ENCODE data around the gene AKIRIN2.

Gene AKIRIN2

GRCh38 chr6:87669051-87669450 lies 33.0 kb downstream of the AKIRIN2 start:
- no peak for TF ChIP-seq EZH2 (optimal IDR thresholded peaks at IDR 0.05; ENCODE audit: low read depth, low read length)
- TF ChIP-seq EZH2phosphoT487 (IDR thresholded peaks at IDR 0.05; ENCODE audit: low read length) = no peak
- TF ChIP-seq CTCF (IDR thresholded peaks at IDR 0.05; ENCODE audit: low read length) = no peak
- Histone ChIP-seq H2AFZ (ENCODE audit: low read length) (no peak overlapping the region), H3K4me2 (ENCODE audit: low read depth, low read length) (no peak overlapping the region), H3F3A (ENCODE audit: insufficient read depth, low read length) (no peaks in the 10 kb centered on the region), H3K9me2 (replicated peaks; ENCODE audit: insufficient read depth, low read length) (no peaks in the 10 kb centered on the region), H4K20me1 (ENCODE audit: insufficient read depth, low read length) (no peaks in the 10 kb centered on the region), H3K36me3 (replicated peaks; ENCODE audit: insufficient read depth, low read length) (peaks cover 3% of the 10 kb centered on the region), H3K9ac (ENCODE audit: low read length) (no peak overlapping the region), H3K9me3 (replicated peaks; ENCODE audit: insufficient read depth, low read length) (no peaks in the 10 kb centered on the region), H3K27me3 (replicated peaks; ENCODE audit: insufficient read depth, low read length) (no peaks in the 10 kb centered on the region), H3K4me1 (ENCODE audit: low read length) (peaks cover 11% of the 10 kb centered on the region; the same call in 1 of the 2 replicates), H3K79me2 (ENCODE audit: low read length) (no peaks in the 10 kb centered on the region), H3K4me3 (ENCODE audit: low read length) (no peak overlapping the region), H3K27ac (ENCODE audit: low read length) (peak overlapping the region; percentile 9; the same call in 1 of the 2 replicates)
- DNase-seq = peak; percentile 63

- H3K27me3 ChIP-seq (replicated peaks; ENCODE audit: insufficient read depth, low read length) = no peaks in the 10 kb centered on the region
- no peaks in the 10 kb centered on the region for H3F3A ChIP-seq (ENCODE audit: insufficient read depth, low read length)
- H3K4me3 ChIP-seq (ENCODE audit: low read length) = no peak overlapping the region
- no peaks in the 10 kb centered on the region for H4K20me1 ChIP-seq (ENCODE audit: insufficient read depth, low read length)
- no peaks in the 10 kb centered on the region for H3K9me2 ChIP-seq (replicated peaks; ENCODE audit: insufficient read depth, low read length)
- H3K79me2 ChIP-seq (ENCODE audit: low read length) = no peaks in the 10 kb centered on the region
- peaks cover 11% of the 10 kb centered on the region; the same call in 1 of the 2 replicates for H3K4me1 ChIP-seq (ENCODE audit: low read length)
- H3K9ac ChIP-seq (ENCODE audit: low read length) = no peak overlapping the region
- no peak overlapping the region for H3K27ac ChIP-seq (ENCODE audit: low read length)
- H3K36me3 ChIP-seq (replicated peaks; ENCODE audit: insufficient read depth, low read length) = peaks cover 3% of the 10 kb centered on the region
- no peak overlapping the region for H3K4me2 ChIP-seq (ENCODE audit: low read depth, low read length)
- TF ChIP-seq EZH2phosphoT487 (IDR thresholded peaks at IDR 0.05; ENCODE audit: low read length) (no peak), CTCF (IDR thresholded peaks at IDR 0.05; ENCODE audit: low read length) (no peak), EZH2 (optimal IDR thresholded peaks at IDR 0.05; ENCODE audit: low read depth, low read length) (no peak)
- H3K9me3 ChIP-seq (replicated peaks; ENCODE audit: insufficient read depth, low read length) = no peaks in the 10 kb centered on the region
- no peak overlapping the region for H2AFZ ChIP-seq (ENCODE audit: low read length)
- DNase-seq = no peak
Measured at GRCh38 chr6:87668013-87668412, 34.0 kb downstream of the AKIRIN2 start.

DNA sequence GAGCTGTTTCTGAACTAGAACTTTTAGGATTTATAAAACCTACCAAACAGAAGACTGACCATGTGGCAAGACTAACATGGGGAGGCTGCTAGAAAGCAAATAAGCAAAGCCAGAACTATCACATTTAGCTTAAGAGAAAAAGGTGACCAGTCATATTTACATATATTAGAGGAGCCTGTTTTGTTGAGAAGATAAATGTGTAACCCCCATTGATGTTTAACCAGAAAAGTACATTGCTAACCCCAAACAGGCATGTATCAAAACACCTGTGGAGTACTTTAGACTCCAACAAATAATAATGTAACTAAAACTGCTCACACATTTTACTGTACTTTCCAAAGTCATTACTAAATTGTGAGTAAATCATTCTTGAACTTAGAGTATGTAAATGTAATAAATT lies 35.0 kb downstream of the AKIRIN2 start:
- H3F3A ChIP-seq (ENCODE audit: insufficient read depth, low read length) = no peaks in the 10 kb centered on the region
- DNase-seq = no peak
- H3K4me1 ChIP-seq (ENCODE audit: low read length) = peaks cover 11% of the 10 kb centered on the region; the same call in 1 of the 2 replicates

More for the DNA sequence above, 35.0 kb downstream of the AKIRIN2 start:
- H3K79me2 ChIP-seq (ENCODE audit: low read length) = no peaks in the 10 kb centered on the region
- H3K27me3 ChIP-seq (replicated peaks; ENCODE audit: insufficient read depth, low read length) = no peaks in the 10 kb centered on the region
- H3K4me2 ChIP-seq (ENCODE audit: low read depth, low read length) = no peak overlapping the region
- no peak overlapping the region for H2AFZ ChIP-seq (ENCODE audit: low read length)
- H3K36me3 ChIP-seq (replicated peaks; ENCODE audit: insufficient read depth, low read length) = peaks cover 3% of the 10 kb centered on the region
- no peak overlapping the region for H3K27ac ChIP-seq (ENCODE audit: low read length)
- no peak for TF ChIP-seq EZH2 (optimal IDR thresholded peaks at IDR 0.05; ENCODE audit: low read depth, low read length)
- no peak for TF ChIP-seq CTCF (IDR thresholded peaks at IDR 0.05; ENCODE audit: low read length)
- no peak for TF ChIP-seq EZH2phosphoT487 (IDR thresholded peaks at IDR 0.05; ENCODE audit: low read length)
- H3K9ac ChIP-seq (ENCODE audit: low read length) = no peak overlapping the region
- H3K9me2 ChIP-seq (replicated peaks; ENCODE audit: insufficient read depth, low read length) = no peaks in the 10 kb centered on the region
- no peaks in the 10 kb centered on the region for H3K9me3 ChIP-seq (replicated peaks; ENCODE audit: insufficient read depth, low read length)
- no peaks in the 10 kb centered on the region for H4K20me1 ChIP-seq (ENCODE audit: insufficient read depth, low read length)
- H3K4me3 ChIP-seq (ENCODE audit: low read length) = no peak overlapping the region
